Heart right ventricle (tissue), 16 donors: ENCODE measurements around the gene CLK2. TPM values are rescaled to one million over a fixed set of nuclear protein-coding genes. Genes with fewer than 3 reads are reported as not detected.

Source experiments
- ATAC-seq, 8 donors: fragments of 200-7000 bp; cut with Tn5 transposase; one replicate each; pipeline ENCODE4 v1.9.1; 2020; ENCODE audit warnings: mild to moderate bottlenecking in 8 of 8, moderate library complexity in 8 of 8, moderate number of reproducible peaks in 1 of 8
- DNase-seq, 2 donors: peaks; one replicate each; pipeline ENCODE4 v3.0.0-alpha.2; 2020
- H3K27ac ChIP-seq, 10 donors: fragments of 200-600 bp; sonication (generic) in 2 of 10; one replicate each; pipeline versions ENCODE4 v1.5.0 to v1.8.0; 2020 to 2022; ENCODE audit warnings: mild to moderate bottlenecking in 3 of 10
- H3K27me3 ChIP-seq, 7 donors: fragments of 200-600 bp; one replicate each; pipeline ENCODE4 v1.8.0; 2021 to 2022; ENCODE audit warnings: mild to moderate bottlenecking in 2 of 7
- H3K36me3 ChIP-seq, 9 donors: fragments of 200-600 bp; sonication (generic) in 1 of 9; one replicate each; pipeline versions ENCODE4 v1.5.0 to v1.8.0; 2020 to 2022; ENCODE audit warnings: mild to moderate bottlenecking in 2 of 9
- H3K4me1 ChIP-seq, 9 donors: fragments of 200-600 bp; sonication (generic) in 1 of 9; one replicate each; pipeline versions ENCODE4 v1.5.0 to v1.8.0; 2020 to 2022; ENCODE audit warnings: mild to moderate bottlenecking in 4 of 9
- H3K4me3 ChIP-seq, 10 donors: fragments of 200-600 bp; sonication (generic) in 2 of 10; one replicate each; pipeline versions ENCODE4 v1.5.0 to v1.8.0; 2020 to 2022; ENCODE audit warnings: mild to moderate bottlenecking in 7 of 10, moderate library complexity in 2 of 10
- H3K9me3 ChIP-seq, 11 donors: fragments of 200-600 bp in 10 of 11; sonication (generic) in 2 of 11; one replicate each; pipeline versions ENCODE4 v1.5.0 to v1.8.0; 2013 to 2022; ENCODE audit warnings: mild to moderate bottlenecking in 2 of 11, control low read depth in 1 of 11, moderate library complexity in 1 of 11
- CTCF ChIP-seq, 9 donors: fragments of 200-600 bp; sonication (generic) in 2 of 9; IDR thresholded peaks; one replicate each; pipeline versions ENCODE4 v1.5.0 to v1.8.0; 2021 to 2022; ENCODE audit warnings: antibody characterized with exemption in 9 of 9, mild to moderate bottlenecking in 5 of 9, moderate library complexity in 1 of 9
- WGBS, 2 donors: extraction: QIAGEN DNeasy Blood & Tissue Kit; methylation state at CpG; one replicate each; pipeline ENCODE4 v1.1.7; 2013; ENCODE audit warnings: inconsistent platforms in 1 of 2; 5-methylcytosine and 5-hydroxymethylcytosine counted together
- intact Hi-C, 10 donors: fragments of 100-400 bp; cut with DNase I; formaldehyde crosslinking; loops; one replicate each; pipeline versions ENCODE4 v1.11.1 to v1.14.2; 2022
- polyA plus RNA-seq, 2 donors: library from polyadenylated mRNA; stranded (reverse); fragments of 200-250 nt; gene quantifications; one replicate each; pipeline ENCODE4 v1.2.3, GENCODE V29; 2013
- total RNA-seq, 10 donors: library from RNA; stranded (reverse); fragmentation: NEBNext Ultra II Directional in 3 of 10; extraction: Animal tissue kit (Norgen Biotek cat#: 25700) in 3 of 10; gene quantifications; one replicate each; pipeline versions ENCODE4 v1.2.1 to v1.2.4, GENCODE V29; 2021 to 2023
- donor health status: Arrhythmogenic right ventricular cardiomyopathy.
- donor health status: ischemic (EF 13 %, LVEDD 7.1; RV severe dilation, severe dysfunction).
- donor health status: healthy with polysubstance abuse.
- donor health status: DM: no; HTN: yes; CAD: no.
- donor health status: DM: no; HTN: no; CAD: no.
- donor health status: ischemic (EF 25% LVEDD 6.9; RV normal size, moderate dysfunction).
- donor health status: ischemic (EF 25% LVEDD 5.7; RV mildly dilated, moderate dysfunction).
- donor health status: healthy.
- donor health status: DM: yes; HTN: yes; CAD: no.
- donor health status: Ischemic cardiomyopathy.
- donor health status: ischemic (EF 35%, LVEDD 5.7; RV mildly dilated, moderate dysfunction).
- donor health status: nonischemic (EF 11% LVEDD 7.7; RV severe dilation, severe dysfunction).
- donor health status: DM: yes; HTN: yes; CAD: no.
- donor health status: PGD.
- donor health status: ischemic (EF 29% LVEDD 5.4; RV normal size, mild dysfunction).
- donor health status: nonischemic (EF 23%, LVEDD 6.1; RV moderate dilation, normal function).

The CLK2 gene
- total and polyA plus RNA-seq, 12 donors = 12.5 to 47.1 (median 18.0) TPM

GRCh38 chr1:155269381-155269780 is 3.9 kb downstream of the CLK2 start:
- no peak for DNase-seq
- peaks cover 7 to 46% (median 27%) of the 10 kb centered on the region in 9 donors for H3K4me1 ChIP-seq
- WGBS, 2 donors = 94 to 96% methylated on average over 21 of the region's 21 CpGs
- no peak overlapping the region for H3K4me3 ChIP-seq
- no peaks in the 10 kb centered on the region for H3K9me3 ChIP-seq
- no peaks in the 10 kb centered on the region for H3K27me3 ChIP-seq
- H3K36me3 ChIP-seq = peaks cover 0 to 76% (median 57%) of the 10 kb centered on the region in 9 donors
- no peak overlapping the region for H3K27ac ChIP-seq
- ATAC-seq = no peak
- intact Hi-C loops = no loop called here
- no peak for TF ChIP-seq CTCF (IDR thresholded peaks at IDR 0.05)

GRCh38 chr1:155268630-155269029 is 4.7 kb downstream of the CLK2 start:
- 88 to 93% methylated on average over 21 of the region's 21 CpGs for WGBS, 2 donors
- no peak for TF ChIP-seq CTCF (IDR thresholded peaks at IDR 0.05)
- Histone ChIP-seq H3K4me3 (no peak overlapping the region), H3K4me1 (peaks cover 5 to 41% (median 23%) of the 10 kb centered on the region in 9 donors), H3K9me3 (no peaks in the 10 kb centered on the region), H3K36me3 (peaks cover 0 to 84% (median 65%) of the 10 kb centered on the region in 9 donors), H3K27me3 (no peaks in the 10 kb centered on the region), H3K27ac (no peak overlapping the region)
- ATAC-seq = no peak
- intact Hi-C loops = no loop called here
- DNase-seq = no peak

GRCh38 chr1:155267373-155267772 is 5.9 kb downstream of the CLK2 start:
- H3K4me3 ChIP-seq = no peak overlapping the region
- peaks cover 0 to 92% (median 72%) of the 10 kb centered on the region in 9 donors for H3K36me3 ChIP-seq
- DNase-seq = no peak
- no peaks in the 10 kb centered on the region for H3K27me3 ChIP-seq
- H3K4me1 ChIP-seq = peaks cover 8 to 43% (median 23%) of the 10 kb centered on the region in 9 donors
- intact Hi-C loops = no loop called here
- WGBS, 2 donors = 65 to 82% methylated on average over 2 of the region's 2 CpGs
- H3K9me3 ChIP-seq = no peaks in the 10 kb centered on the region
- ATAC-seq = peak in 3 of 8 donors; percentile 26 to 67 (median 51)
- peak overlapping the region in 6 of 10 donors; percentile 24 to 64 (median 53) for H3K27ac ChIP-seq
- TF ChIP-seq CTCF (IDR thresholded peaks at IDR 0.05) = no peak

GRCh38 chr1:155266553-155266952 is 6.8 kb downstream of the CLK2 start:
- DNase-seq = no peak
- ATAC-seq = no peak
- WGBS, 2 donors = 77 to 81% methylated on average over 6 of the region's 6 CpGs
- intact Hi-C loops = no loop called here
- peak overlapping the region in 3 of 10 donors; percentile 48 to 59 (median 49) for H3K27ac ChIP-seq
- no peak for TF ChIP-seq CTCF (IDR thresholded peaks at IDR 0.05)
- no peaks in the 10 kb centered on the region for H3K9me3 ChIP-seq
- H3K27me3 ChIP-seq = no peaks in the 10 kb centered on the region
- H3K4me1 ChIP-seq = peaks cover 3 to 37% (median 16%) of the 10 kb centered on the region in 9 donors
- H3K4me3 ChIP-seq = no peak overlapping the region
- peaks cover 0 to 89% (median 72%) of the 10 kb centered on the region in 9 donors for H3K36me3 ChIP-seq
